IPS-NIHi7 (cell line): ENCODE results near the gene ALAS1.

ENCODE experiments used
- DNase-seq: peaks from one replicate; pipeline ENCODE4 v3.0.0; 2012; ENCODE audit warnings: mixed read lengths; ENCODE audit errors: extremely low spot score

Gene ALAS1

DNA sequence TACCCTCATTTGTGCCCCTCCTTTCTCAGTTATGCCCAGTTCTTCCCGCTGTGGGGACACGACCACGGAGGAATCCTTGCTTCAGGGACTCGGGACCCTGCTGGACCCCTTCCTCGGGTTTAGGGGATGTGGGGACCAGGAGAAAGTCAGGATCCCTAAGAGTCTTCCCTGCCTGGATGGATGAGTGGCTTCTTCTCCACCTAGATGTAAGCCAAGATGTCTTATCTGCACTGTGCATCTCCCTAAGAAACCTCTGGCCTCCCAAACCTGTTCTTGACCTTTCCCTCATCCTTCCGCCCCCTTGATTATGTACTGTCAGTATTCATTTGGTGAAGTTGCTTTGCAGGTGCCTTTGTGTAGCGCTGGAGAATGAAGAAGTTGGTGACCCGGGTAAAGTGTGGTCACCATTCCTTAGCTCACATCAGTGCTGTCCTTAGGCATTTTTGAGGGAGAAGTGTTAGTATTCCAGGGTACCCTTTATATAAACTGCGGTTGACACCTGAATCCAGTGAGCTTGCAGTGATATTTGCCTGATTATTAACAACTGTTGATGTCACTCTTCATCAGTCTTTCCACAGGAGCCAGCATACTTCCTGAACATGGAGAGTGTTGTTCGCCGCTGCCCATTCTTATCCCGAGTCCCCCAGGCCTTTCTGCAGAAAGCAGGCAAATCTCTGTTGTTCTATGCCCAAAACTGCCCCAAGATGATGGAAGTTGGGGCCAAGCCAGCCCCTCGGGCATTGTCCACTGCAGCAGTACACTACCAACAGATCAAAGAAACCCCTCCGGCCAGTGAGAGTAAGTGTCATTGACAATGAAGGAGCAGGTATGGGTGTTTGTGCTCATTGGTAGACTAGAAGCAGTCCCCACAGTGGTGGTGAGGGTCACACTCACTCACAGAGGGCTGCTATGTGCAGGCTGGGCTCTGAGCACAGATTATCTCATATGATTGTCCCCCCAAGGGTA lies 966 bp downstream of the ALAS1 start:
- no peak for DNase-seq

DNA sequence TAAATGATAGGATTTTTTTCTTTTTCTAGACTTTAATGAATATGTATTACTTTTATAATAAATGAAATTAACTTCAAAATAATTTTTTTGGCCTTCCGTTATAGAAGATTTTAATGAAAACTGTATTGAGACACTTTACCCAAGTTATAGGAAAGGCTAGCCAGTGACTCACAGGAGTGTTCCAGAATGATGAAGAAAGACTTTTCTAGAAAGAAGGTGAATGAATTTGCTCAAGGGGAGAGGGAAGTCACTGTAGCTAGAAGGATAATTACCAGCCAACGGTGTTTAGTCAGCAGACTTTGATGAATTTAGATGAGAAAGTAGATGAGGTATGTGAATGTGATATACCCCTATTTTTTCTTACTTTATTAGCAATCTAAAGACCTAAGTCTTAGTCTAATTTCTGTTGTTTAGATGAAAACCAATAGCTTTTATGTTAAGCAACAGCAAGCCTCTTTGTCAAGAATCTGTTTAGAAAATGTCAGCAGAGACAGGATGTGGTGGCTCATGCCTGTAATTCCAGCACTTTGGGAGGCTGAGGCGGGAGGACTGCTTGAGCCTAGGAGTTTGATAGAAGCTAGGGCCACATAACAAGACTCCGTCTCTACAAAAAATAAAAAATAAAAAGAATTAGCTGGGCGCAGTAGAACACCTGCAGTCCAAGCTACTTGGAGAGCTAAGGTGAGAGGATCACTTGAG lies 3.2 kb downstream of the ALAS1 start:
- no peak for DNase-seq

GRCh38 chr3:52202384-52203077 lies 4.6 kb downstream of the ALAS1 start:
- no peak for DNase-seq

DNA sequence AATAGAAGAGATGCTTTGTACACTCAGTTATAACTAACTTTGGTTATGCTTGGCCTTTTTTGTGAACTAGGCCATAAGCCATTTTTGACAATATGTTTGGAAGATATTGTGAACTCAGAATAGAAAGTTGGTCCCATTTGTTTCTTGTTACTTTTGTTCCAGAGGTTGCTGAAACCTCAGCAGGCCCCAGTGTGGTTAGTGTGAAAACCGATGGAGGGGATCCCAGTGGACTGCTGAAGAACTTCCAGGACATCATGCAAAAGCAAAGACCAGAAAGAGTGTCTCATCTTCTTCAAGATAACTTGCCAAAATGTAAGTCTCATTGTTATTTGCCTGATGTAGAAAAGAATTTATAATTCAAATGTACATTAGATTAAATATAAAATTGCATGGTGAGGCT lies 5.7 kb downstream of the ALAS1 start:
- no peak for DNase-seq

- no peak for DNase-seq
Observed at GRCh38 chr3:52204337-52205073, 6.5 kb downstream of the ALAS1 start.

- no peak for DNase-seq
Observed at GRCh38 chr3:52205727-52206372, 7.9 kb downstream of the ALAS1 start.

GRCh38 chr3:52208556-52208955 lies 10.6 kb downstream of the ALAS1 start:
- DNase-seq = no peak

DNA sequence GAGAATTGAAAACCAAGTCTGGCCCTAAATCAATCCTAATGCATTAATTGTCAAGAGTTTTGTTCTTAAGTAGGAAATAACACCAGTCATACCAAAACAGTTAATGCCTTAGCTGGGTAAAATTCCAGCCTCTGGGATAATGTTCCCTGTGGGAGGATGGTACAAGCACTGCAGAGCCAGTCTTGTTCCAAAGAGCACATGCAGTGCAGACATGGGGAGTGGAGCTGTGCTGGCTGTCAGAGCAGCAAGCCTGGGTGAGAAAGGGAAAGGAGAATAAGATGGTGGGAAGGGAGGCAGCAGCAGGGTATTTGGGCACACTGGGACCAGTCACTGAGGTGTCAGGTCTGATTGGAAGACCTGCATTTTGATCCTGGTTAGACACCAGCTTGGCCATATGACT lies 12.1 kb downstream of the ALAS1 start:
- DNase-seq = no peak

- DNase-seq = no peak
Observed at GRCh38 chr3:52210550-52211046, 12.6 kb downstream of the ALAS1 start.

DNA sequence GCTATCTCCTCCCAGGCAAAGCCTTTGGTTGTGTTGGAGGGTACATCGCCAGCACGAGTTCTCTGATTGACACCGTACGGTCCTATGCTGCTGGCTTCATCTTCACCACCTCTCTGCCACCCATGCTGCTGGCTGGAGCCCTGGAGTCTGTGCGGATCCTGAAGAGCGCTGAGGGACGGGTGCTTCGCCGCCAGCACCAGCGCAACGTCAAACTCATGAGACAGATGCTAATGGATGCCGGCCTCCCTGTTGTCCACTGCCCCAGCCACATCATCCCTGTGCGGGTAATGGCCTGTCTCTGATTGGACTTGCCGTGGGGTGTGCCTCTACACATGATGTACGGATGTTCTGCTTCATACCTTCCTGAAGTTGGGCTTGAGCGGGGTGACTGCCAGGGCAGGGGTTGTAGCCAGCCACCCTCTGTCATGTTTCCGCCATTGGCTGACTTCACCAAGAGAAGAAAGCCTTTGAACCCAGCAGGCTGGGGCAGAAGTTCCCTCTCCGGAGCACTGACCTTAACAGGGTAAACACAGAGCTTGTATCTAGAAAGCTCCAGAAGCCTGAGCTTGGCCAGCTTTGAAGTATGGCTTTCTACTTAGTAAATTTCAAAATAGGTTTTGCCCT lies 13.4 kb downstream of the ALAS1 start:
- no peak for DNase-seq

- DNase-seq = no peak
Observed at GRCh38 chr3:52213005-52213404, 15.0 kb downstream of the ALAS1 start.

DNA sequence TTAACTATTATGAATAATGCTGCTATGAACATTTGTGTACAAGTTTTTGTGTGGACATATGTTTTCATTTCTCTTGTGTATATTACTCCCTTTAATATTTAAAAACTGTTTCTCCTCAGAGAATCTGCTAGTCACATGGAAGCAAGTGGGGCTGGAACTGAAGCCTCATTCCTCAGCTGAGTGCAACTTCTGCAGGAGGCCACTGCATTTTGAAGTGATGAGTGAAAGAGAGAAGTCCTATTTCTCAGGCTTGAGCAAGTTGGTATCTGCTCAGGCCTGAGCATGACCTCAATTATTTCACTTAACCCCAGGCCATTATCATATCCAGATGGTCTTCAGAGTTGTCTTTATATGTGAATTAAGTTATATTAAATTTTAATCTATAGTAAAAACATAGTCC lies 15.9 kb downstream of the ALAS1 start:
- DNase-seq = no peak

DNA sequence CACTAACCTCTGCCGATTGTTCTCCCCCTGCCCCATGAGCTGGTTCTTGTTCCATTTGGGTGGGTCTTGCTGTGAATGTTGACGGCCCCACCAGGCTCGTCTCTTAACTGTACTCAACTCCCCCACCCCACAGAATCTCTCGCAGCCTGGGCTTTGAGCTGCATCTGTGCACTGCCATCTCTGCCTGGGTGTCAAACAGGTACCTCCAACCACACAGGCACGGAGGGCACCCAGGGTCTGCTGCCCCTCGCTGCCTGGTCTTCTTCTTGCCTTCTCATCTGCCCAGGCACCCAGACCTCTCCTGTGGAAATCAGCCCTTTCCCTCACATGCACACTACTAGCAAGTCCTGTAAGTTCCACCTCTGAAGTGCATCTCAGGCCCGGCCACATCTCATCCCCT lies 17.4 kb downstream of the ALAS1 start:
- DNase-seq = no peak

GRCh38 chr3:52216585-52217408 lies 18.8 kb downstream of the ALAS1 start:
- no peak for DNase-seq

- DNase-seq = no peak
Observed at GRCh38 chr3:52217409-52217805, 19.4 kb downstream of the ALAS1 start.

- no peak for DNase-seq
Observed at GRCh38 chr3:52218026-52218425, 20.1 kb downstream of the ALAS1 start.

DNA sequence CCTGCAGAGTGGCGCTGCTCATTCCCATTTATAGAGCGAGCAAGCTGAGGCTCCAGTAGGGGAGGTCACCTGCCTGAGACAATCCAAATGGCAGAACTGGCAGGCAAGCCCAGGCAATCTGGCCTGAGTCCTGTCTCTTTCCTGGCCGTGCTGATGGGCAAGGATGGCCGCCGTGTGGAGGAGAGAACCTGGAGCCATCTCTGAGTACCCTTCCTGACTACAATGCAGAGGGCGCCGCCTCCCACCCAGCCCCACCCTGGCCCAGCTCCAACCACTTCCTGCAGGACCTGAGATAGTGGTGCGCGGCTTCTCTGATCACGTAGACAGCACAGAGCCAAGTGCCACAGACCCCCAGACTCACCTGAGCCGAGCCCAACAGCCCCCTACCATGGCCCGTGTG lies 20.5 kb downstream of the ALAS1 start:
- DNase-seq = no peak

DNA sequence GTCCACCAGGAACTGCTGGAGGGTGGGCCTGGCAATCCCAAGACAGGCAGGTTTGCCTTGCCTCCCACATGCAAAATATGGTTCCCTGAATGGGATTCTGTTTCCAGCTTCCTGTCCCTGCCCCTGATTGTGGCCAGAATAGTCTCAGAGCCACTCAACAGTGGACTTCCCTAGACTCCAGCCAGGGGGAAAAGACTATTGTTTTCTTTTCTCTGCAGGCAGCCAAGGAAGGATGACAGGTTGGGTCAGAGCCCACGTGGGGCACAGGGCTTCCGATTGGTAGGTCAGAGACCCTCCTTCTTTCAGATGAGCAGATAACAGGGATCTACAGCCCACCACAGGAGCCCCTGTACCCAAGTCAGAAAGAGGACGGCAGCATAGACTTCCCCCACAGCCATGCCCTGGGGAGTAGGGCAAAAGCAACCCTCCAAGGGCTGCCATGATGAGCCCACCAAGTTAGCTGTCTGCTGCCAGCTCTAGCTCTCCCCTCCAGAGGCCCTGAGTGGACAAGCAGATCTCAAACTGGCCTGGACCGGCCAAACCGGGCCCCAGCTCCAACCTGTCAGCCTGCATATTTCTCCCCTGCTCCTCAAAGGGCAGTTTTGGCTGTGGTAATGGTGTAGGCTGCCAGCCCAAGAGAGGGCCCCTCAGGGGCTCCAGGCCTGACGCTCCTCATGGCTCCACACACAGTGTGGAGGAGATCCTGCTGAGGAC lies 21.1 kb downstream of the ALAS1 start:
- DNase-seq = no peak
